Gastroesophageal sphincter (tissue), 4 donors: ENCODE measurements around the gene CLEC5A. TPM values are rescaled to one million over a fixed set of nuclear protein-coding genes. Genes with fewer than 3 reads are reported as not detected.
A peak's percentile ranks its signal among the peaks of the same experiment; 100 is the strongest.

ENCODE experiments used
- ATAC-seq: fragments of 150-250 bp; one replicate; pipeline ENCODE4 v1.9.1; 2016; ENCODE audit warnings: mild to moderate bottlenecking, moderate library complexity
- H3K27ac ChIP-seq, 4 donors: fragments of 200-600 bp; sonication (generic) in 3 of 4; 1 replicate in 3 of 4; 2 replicates in 1 of 4; pipeline ENCODE4 v1.5.1; 2016 to 2019
- H3K27me3 ChIP-seq: fragments of 200-600 bp; sonication (generic); one replicate; pipeline ENCODE4 v1.5.1; 2019
- H3K36me3 ChIP-seq, 2 donors: fragments of 200-600 bp; sonication (generic); one replicate each; pipeline ENCODE4 v1.5.1; 2019; ENCODE audit warnings: control low read depth in 1 of 2
- H3K4me1 ChIP-seq, 3 donors: fragments of 200-600 bp; sonication (generic); 1 replicate in 2 of 3; 2 replicates in 1 of 3; pipeline ENCODE4 v1.5.1; 2016 to 2019; ENCODE audit warnings: control low read depth in 2 of 3
- H3K4me3 ChIP-seq, 2 donors: fragments of 200-600 bp; sonication (generic); one replicate each; pipeline ENCODE4 v1.5.1; 2019; ENCODE audit warnings: mild to moderate bottlenecking in 1 of 2, moderate library complexity in 1 of 2
- H3K9me3 ChIP-seq, 3 donors: fragments of 200-600 bp; sonication (generic); one replicate each; pipeline ENCODE4 v1.5.1; 2017 to 2019; ENCODE audit warnings: control low read depth in 2 of 3
- CTCF ChIP-seq, 4 experiments: fragments of 200-600 bp in 2 of 4; fragments of 450-650 bp in 2 of 4; sonication (generic) in 1 of 4; IDR thresholded peaks; one replicate each; pipeline ENCODE4 v1.5.1; 2017 to 2019; ENCODE audit warnings: antibody characterized with exemption in 4 of 4, mild to moderate bottlenecking in 2 of 4, moderate library complexity in 2 of 4
- EP300 ChIP-seq: sonication (generic); formaldehyde crosslinking; IDR thresholded peaks from one replicate; pipeline ENCODE4 v1.6.1; 2017; ENCODE audit warnings: antibody characterized with exemption, mild to moderate bottlenecking
- POLR2A ChIP-seq, 2 donors: fragments of 450-650 bp; IDR thresholded peaks; one replicate each; pipeline ENCODE4 v1.6.1; 2017; ENCODE audit warnings: antibody characterized with exemption in 2 of 2, mild to moderate bottlenecking in 2 of 2, moderate library complexity in 1 of 2
- POLR2AphosphoS5 ChIP-seq: sonication (generic); formaldehyde crosslinking; IDR thresholded peaks from one replicate; pipeline ENCODE4 v1.6.1; 2017; ENCODE audit warnings: antibody characterized with exemption
- WGBS, 2 donors: methylation state at CpG; one replicate each; pipeline ENCODE4 v1.1.5; 2018; ENCODE audit warnings: low coverage in 1 of 2; 5-methylcytosine and 5-hydroxymethylcytosine counted together
- total RNA-seq, 4 donors: library from RNA; depleted of rRNA; stranded (reverse); fragments of >200 nt; gene quantifications; one replicate each; pipeline ENCODE4 v1.1.0, GENCODE V29; 2016

Gene CLEC5A
- total RNA-seq, 4 donors from 2014 or later: 0.12 to 0.15 (median 0.13) TPM; not detected in 1

- Histone ChIP-seq H3K4me3 (no peak overlapping the region), H3K36me3 (no peaks in the 10 kb centered on the region), H3K9me3 (peaks cover 0 to 6% (median 0%) of the 10 kb centered on the region in 3 donors), H3K27ac (no peak overlapping the region), H3K27me3 (no peaks in the 10 kb centered on the region), H3K4me1 (no peaks in the 10 kb centered on the region)
- 84 to 89% methylated on average over 3 of the region's 3 CpGs for WGBS, 2 donors
- no peak for ATAC-seq
- TF ChIP-seq POLR2AphosphoS5 (no peak), CTCF (IDR thresholded peaks at IDR 0.05) (no peak), EP300 (no peak), POLR2A (IDR thresholded peaks at IDR 0.05) (no peak)
Measured at GRCh38 chr7:141960687-141961422, 14.1 kb upstream of the CLEC5A start.

GRCh38 chr7:141956084-141956483 lies 9.3 kb upstream of the CLEC5A start:
- Histone ChIP-seq H3K36me3 (no peaks in the 10 kb centered on the region), H3K27me3 (no peaks in the 10 kb centered on the region), H3K9me3 (no peaks in the 10 kb centered on the region), H3K27ac (no peak overlapping the region), H3K4me3 (no peak overlapping the region), H3K4me1 (no peaks in the 10 kb centered on the region)
- WGBS, 2 donors: 65 to 72% methylated on average over 3 of the region's 3 CpGs
- peak; percentile 43 for ATAC-seq
- TF ChIP-seq CTCF (IDR thresholded peaks at IDR 0.05): no peak
- no peak for TF ChIP-seq POLR2A (IDR thresholded peaks at IDR 0.05)
- no peak for TF ChIP-seq EP300
- no peak for TF ChIP-seq POLR2AphosphoS5

- Histone ChIP-seq H3K9me3 (no peaks in the 10 kb centered on the region), H3K27ac (no peak overlapping the region), H3K4me3 (no peak overlapping the region), H3K36me3 (no peaks in the 10 kb centered on the region), H3K27me3 (no peaks in the 10 kb centered on the region), H3K4me1 (no peaks in the 10 kb centered on the region)
- 78 to 88% methylated on average over 1 of the region's 1 CpG for WGBS, 2 donors
- TF ChIP-seq CTCF (IDR thresholded peaks at IDR 0.05) (no peak), POLR2A (IDR thresholded peaks at IDR 0.05) (no peak), POLR2AphosphoS5 (no peak), EP300 (no peak)
- no peak for ATAC-seq
Measured at GRCh38 chr7:141954334-141954733, 7.6 kb upstream of the CLEC5A start.

GRCh38 chr7:141952461-141952860 lies 5.7 kb upstream of the CLEC5A start:
- H3K27me3 ChIP-seq: no peaks in the 10 kb centered on the region
- H3K4me3 ChIP-seq: no peak overlapping the region
- no peak overlapping the region for H3K27ac ChIP-seq
- WGBS, 2 donors: 67 to 100% methylated on average over 1 of the region's 1 CpG
- no peaks in the 10 kb centered on the region for H3K4me1 ChIP-seq
- no peaks in the 10 kb centered on the region for H3K9me3 ChIP-seq
- no peak for ATAC-seq
- TF ChIP-seq EP300 (no peak), POLR2AphosphoS5 (no peak), CTCF (IDR thresholded peaks at IDR 0.05) (no peak), POLR2A (IDR thresholded peaks at IDR 0.05) (no peak)
- H3K36me3 ChIP-seq: no peaks in the 10 kb centered on the region

- WGBS, 2 donors: 80% methylated on average over 1 of the region's 1 CpG; no CpG with 5 or more reads in 1 of the 2 donors
- Histone ChIP-seq H3K36me3 (no peaks in the 10 kb centered on the region), H3K27me3 (no peaks in the 10 kb centered on the region), H3K9me3 (no peaks in the 10 kb centered on the region), H3K4me1 (no peaks in the 10 kb centered on the region), H3K27ac (no peak overlapping the region), H3K4me3 (no peak overlapping the region)
- TF ChIP-seq POLR2AphosphoS5: no peak
- no peak for TF ChIP-seq CTCF (IDR thresholded peaks at IDR 0.05)
- no peak for TF ChIP-seq EP300
- TF ChIP-seq POLR2A (IDR thresholded peaks at IDR 0.05): no peak
- ATAC-seq: no peak
Measured at GRCh38 chr7:141950806-141951205, 4.0 kb upstream of the CLEC5A start.
